HG03439 (cell line): ENCODE measurements around the gene DPAGT1.
"Not testable (repeated sequence)": the region's sequence is repeated elsewhere in the genome, so short reads cannot be mapped to it uniquely, and the experiment has no call there.

Experiments
- ATAC-seq: cut with Tn5 transposase; IDR thresholded peaks from one replicate; pipeline ENCODE4 v1.9.1; 2021; ENCODE audit warnings: mild to moderate bottlenecking, moderate library complexity; ENCODE audit not compliant: unreplicated experiment

DPAGT1 gene

GRCh38 chr11:119062779-119063178 is 38.9 kb downstream of the DPAGT1 start:
- no peak for ATAC-seq

- no peak for ATAC-seq
Measured at GRCh38 chr11:119061256-119061655, 40.4 kb downstream of the DPAGT1 start.

GRCh38 chr11:119059128-119059527 is 42.5 kb downstream of the DPAGT1 start:
- not testable (repeated sequence) for ATAC-seq

GRCh38 chr11:119057000-119057769 is 44.5 kb downstream of the DPAGT1 start, which contains the start of gene HYOU1:
HYOU1 (minus strand) TSS chr11:119057205; CDS start chr11:119056160, 1,045 bp downstream.
- ATAC-seq: peak; percentile 86

- ATAC-seq: peak; percentile 3
Measured at GRCh38 chr11:119056421-119056999, 45.1 kb downstream of the DPAGT1 start.

- no peak for ATAC-seq
Measured at GRCh38 chr11:119055901-119056300, 45.8 kb downstream of the DPAGT1 start.

- ATAC-seq: no peak
Measured at GRCh38 chr11:119054418-119054817, 47.2 kb downstream of the DPAGT1 start.

GRCh38 chr11:119052163-119052814 is 49.4 kb downstream of the DPAGT1 start:
- ATAC-seq: no peak

GRCh38 chr11:119051440-119052162 is 50.1 kb downstream of the DPAGT1 start:
- no peak for ATAC-seq

- no peak for ATAC-seq
Measured at GRCh38 chr11:119049081-119049480, 52.6 kb downstream of the DPAGT1 start.

GRCh38 chr11:119048644-119049043 is 53.0 kb downstream of the DPAGT1 start:
- ATAC-seq: no peak

GRCh38 chr11:119047205-119047604 is 54.4 kb downstream of the DPAGT1 start:
- ATAC-seq: no peak
